ENCODE results near the gene CNIH1. TPM values are rescaled to one million over a fixed set of nuclear protein-coding genes. Genes with fewer than 3 reads are reported as not detected.
A peak's percentile ranks its signal among the peaks of the same experiment; 100 is the strongest.

CNIH1 gene
- total and polyA plus RNA-seq, 7 experiments from 2014 or later, result 50.5 to 99.3 (median 59.7) TPM

DNA sequence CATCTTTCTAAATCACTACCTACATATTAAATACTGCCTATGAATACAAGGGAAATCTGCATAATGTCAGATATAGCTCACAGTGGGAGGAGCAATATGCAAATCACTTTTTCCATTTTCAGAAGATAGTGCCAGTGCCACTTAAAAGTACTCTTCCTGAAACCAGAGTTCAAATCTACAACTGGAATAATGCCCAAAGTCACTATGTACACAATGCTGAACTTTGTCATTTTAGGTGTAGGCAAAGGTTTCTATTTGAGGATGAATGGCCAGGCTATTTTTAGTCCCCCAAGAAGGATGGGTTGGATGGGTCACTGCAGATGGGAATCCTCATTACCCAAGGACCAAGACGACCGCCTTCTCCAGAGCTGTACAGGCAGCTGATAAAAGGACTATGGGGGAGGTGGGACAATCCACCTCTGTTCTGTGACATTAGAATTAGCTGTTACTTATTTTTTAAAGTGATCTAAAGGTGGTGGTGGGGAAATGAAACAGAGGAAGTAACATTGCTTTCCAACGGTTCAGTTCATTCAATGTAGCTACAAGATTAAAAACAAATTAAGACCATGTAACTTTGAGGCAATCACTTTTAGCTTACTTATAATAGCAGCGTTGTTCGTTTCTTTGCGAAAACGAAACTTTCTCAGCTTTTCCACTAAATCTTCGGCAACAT, 42.0 kb upstream of the CNIH1 start:
- CTCF ChIA-PET, result interaction anchor here (0.7 kb wide), 1 partner anchor 41 kb away, joined by 3 read pairs; no protein-coding TSS in a partner anchor
- peaks cover 45 to 59% (median 52%) of the 10 kb centered on the region in 7 donors for H3K4me1 Mint-ChIP-seq

DNA sequence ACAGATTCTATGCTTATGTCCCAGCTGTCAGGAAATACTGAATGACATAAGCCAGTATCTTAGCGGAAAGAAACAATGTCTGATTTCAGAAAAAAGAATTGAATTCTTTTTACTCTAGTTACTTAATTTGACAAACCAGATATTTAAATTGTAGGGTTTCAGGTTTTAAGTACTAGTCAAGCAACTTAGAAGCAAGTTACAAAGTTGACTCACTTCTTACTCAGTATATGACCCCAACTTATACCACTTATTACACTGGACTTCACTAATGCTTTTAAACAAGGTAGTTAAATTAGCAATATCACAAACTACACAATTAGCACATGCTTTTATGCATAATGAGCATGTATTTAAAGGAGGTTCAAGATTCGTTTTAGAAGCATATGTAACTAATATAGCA, 40.5 kb upstream of the CNIH1 start:
- peaks cover 0 to 3% of the 10 kb centered on the region in 2 donors for H3K4me1 ChIP-seq (ENCODE audit: control insufficient read depth in 2 of 2, insufficient read depth in 2 of 2, low read length in 2 of 2)
- Mint-ChIP-seq H3K9me3 (no peaks in the 10 kb centered on the region), H3K4me3 (no peak overlapping the region), H3K36me3 (peaks cover 8 to 25% (median 14%) of the 10 kb centered on the region in 5 donors), H3K4me1 (peaks cover 32 to 44% (median 36%) of the 10 kb centered on the region in 7 donors), H3K27me3 (no peaks in the 10 kb centered on the region), H3K27ac (no peak overlapping the region)
- H3K27me3 ChIP-seq (ENCODE audit: control insufficient read depth in 2 of 2, insufficient read depth in 2 of 2, low read length in 2 of 2), result no peaks in the 10 kb centered on the region
- no peaks in the 10 kb centered on the region for H3K9me3 ChIP-seq (ENCODE audit: control insufficient read depth in 2 of 3, low read length in 3 of 3)
- ChIA-PET POLR2A (no interaction called here), CTCF (interaction anchor here (0.6 kb wide), 1 partner anchor 252 kb away, joined by 4 read pairs; no protein-coding TSS in a partner anchor)
- DNase-seq (no peak), ATAC-seq (no peak)
- no peak overlapping the region for H3K27ac ChIP-seq (ENCODE audit: low read depth, low read length)
- no peak overlapping the region for H3K4me3 ChIP-seq (ENCODE audit: low read length)
- intact Hi-C loops (cut with micrococcal nuclease), result loop anchor here in 1 of 2 donors (10.0 kb wide), 1 partner anchor 423 kb away; the partner anchor contains the start of gene GCH1
- H3K36me3 ChIP-seq (ENCODE audit: control insufficient read depth in 2 of 3, insufficient read depth in 3 of 3, low read length in 3 of 3), result peaks cover 0 to 33% (median 9%) of the 10 kb centered on the region in 3 experiments

More for the DNA sequence above, 42.0 kb upstream of the CNIH1 start:
- Histone ChIP-seq H3K27me3 (ENCODE audit: control insufficient read depth in 2 of 2, insufficient read depth in 2 of 2, low read length in 2 of 2) (no peaks in the 10 kb centered on the region), H3K9me3 (ENCODE audit: control insufficient read depth in 2 of 3, low read length in 3 of 3) (no peaks in the 10 kb centered on the region), H3K4me3 (ENCODE audit: low read length) (no peak overlapping the region), H3K4me1 (ENCODE audit: control insufficient read depth in 2 of 2, insufficient read depth in 2 of 2, low read length in 2 of 2) (peaks cover 8 to 11% of the 10 kb centered on the region in 2 donors), H3K27ac (ENCODE audit: low read depth, low read length) (no peak overlapping the region), H3K36me3 (ENCODE audit: control insufficient read depth in 2 of 3, insufficient read depth in 3 of 3, low read length in 3 of 3) (peaks cover 0 to 24% (median 9%) of the 10 kb centered on the region in 3 experiments)
- Mint-ChIP-seq H3K9me3 (no peaks in the 10 kb centered on the region), H3K27me3 (no peaks in the 10 kb centered on the region), H3K36me3 (peaks cover 8 to 27% (median 8%) of the 10 kb centered on the region in 5 donors), H3K4me3 (no peak overlapping the region), H3K27ac (peak overlapping the region in 5 of 9 donors; percentile 15 to 87 (median 44))
- intact Hi-C loops (cut with micrococcal nuclease), result loop anchor here in 1 of 2 donors (10.0 kb wide), 1 partner anchor 422 kb away; the partner anchor contains the start of gene GCH1
- DNase-seq (no peak), ATAC-seq (no peak)
- POLR2A ChIA-PET, result interaction anchor here (0.7 to 1.0 kb wide), 2 partner anchors 9 to 85 kb away, joined by 3 to 4 read pairs; no protein-coding TSS in a partner anchor

DNA sequence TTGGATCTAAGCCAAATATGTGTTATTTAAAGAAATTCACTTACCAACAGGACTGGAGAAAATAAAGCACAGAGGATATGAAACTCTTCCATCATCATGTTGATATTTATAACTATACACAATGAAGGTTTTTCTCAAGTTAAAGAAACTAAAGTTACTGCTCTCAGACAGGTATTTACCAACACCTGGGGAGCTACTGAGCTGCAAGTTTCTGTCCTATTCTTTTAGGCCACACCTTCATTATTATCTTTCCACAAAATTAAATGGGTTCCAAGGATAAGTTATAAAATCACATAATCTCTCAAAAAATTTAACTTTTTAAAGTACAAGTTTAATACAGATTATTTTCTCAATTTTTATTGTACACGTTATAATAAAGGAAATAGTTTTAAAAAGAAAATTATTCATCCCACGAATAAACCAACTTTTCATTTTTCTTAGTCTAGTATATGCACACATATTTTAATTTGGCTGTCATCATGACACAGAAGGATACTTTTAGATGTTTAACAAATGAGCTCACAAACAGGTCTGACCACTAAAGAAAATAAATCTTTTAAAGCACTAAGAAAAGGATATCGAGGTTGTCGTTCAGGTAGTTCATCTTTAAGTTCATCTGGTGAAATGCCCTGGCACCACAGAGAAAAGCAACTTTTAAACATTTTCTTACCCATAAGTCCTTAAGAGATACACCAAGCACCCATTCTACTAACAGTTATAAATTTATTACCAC, 39.8 kb upstream of the CNIH1 start:
- H3K4me3 ChIP-seq (ENCODE audit: low read length), result no peak overlapping the region
- H3K9me3 Mint-ChIP-seq, result peaks cover 0 to 1% (median 0%) of the 10 kb centered on the region in 11 donors
- peaks cover 0 to 33% (median 9%) of the 10 kb centered on the region in 3 experiments for H3K36me3 ChIP-seq (ENCODE audit: control insufficient read depth in 2 of 3, insufficient read depth in 3 of 3, low read length in 3 of 3)
- peaks cover 0 to 3% of the 10 kb centered on the region in 2 donors for H3K4me1 ChIP-seq (ENCODE audit: control insufficient read depth in 2 of 2, insufficient read depth in 2 of 2, low read length in 2 of 2)
- H3K36me3 Mint-ChIP-seq, result peaks cover 8 to 26% (median 18%) of the 10 kb centered on the region in 5 donors
- H3K4me3 Mint-ChIP-seq, result no peak overlapping the region
- H3K27me3 ChIP-seq (ENCODE audit: control insufficient read depth in 2 of 2, insufficient read depth in 2 of 2, low read length in 2 of 2), result no peaks in the 10 kb centered on the region
- H3K9me3 ChIP-seq (ENCODE audit: control insufficient read depth in 2 of 3, low read length in 3 of 3), result no peaks in the 10 kb centered on the region
- ChIA-PET POLR2A (no interaction called here), CTCF (interaction anchor here (0.6 kb wide), 1 partner anchor 251 kb away, joined by 4 read pairs; no protein-coding TSS in a partner anchor)
- H3K27ac Mint-ChIP-seq, result no peak overlapping the region
- H3K27me3 Mint-ChIP-seq, result no peaks in the 10 kb centered on the region
- H3K4me1 Mint-ChIP-seq, result peaks cover 25 to 37% (median 29%) of the 10 kb centered on the region in 7 donors
- intact Hi-C loops (cut with micrococcal nuclease), result loop anchor here in 1 of 2 donors (10.0 kb wide), 1 partner anchor 424 kb away; the partner anchor contains the start of gene GCH1
- H3K27ac ChIP-seq (ENCODE audit: low read depth, low read length), result no peak overlapping the region
- ATAC-seq (no peak), DNase-seq (no peak)

DNA sequence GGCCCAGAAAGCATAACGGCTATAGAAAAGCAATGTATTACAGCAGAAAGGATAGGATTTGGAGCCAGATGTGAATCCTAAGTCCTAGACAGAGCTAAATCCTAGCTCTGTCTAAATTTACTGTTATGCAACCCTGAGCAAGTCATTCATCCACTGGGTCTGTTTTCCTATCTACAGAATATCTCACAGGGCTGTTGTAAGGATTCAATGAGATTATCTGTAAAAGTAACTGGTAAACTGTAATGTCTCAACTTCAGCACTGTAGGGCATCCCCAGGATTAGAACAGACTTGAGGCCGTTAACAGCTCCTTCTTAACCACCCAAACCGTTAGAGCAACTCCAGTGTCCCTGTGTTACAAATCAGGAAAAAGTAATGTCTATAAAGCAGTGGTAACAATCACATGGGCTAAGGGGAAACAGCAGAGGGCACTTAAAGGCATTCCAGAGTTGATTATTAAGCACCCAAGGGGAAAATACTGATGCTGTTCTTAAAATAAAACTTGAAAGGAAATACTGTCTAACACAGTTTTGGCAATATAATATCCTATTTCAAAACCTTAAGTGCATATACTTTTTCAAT, 37.6 kb upstream of the CNIH1 start:
- peaks cover 7 to 15% (median 8%) of the 10 kb centered on the region in 7 donors for H3K4me1 Mint-ChIP-seq
- H3K27me3 ChIP-seq (ENCODE audit: control insufficient read depth in 2 of 2, insufficient read depth in 2 of 2, low read length in 2 of 2), result no peaks in the 10 kb centered on the region
- no peak overlapping the region for H3K27ac Mint-ChIP-seq
- no peaks in the 10 kb centered on the region for H3K9me3 ChIP-seq (ENCODE audit: control insufficient read depth in 2 of 3, low read length in 3 of 3)
- peaks cover 0 to 1% (median 0%) of the 10 kb centered on the region in 11 donors for H3K9me3 Mint-ChIP-seq
- no peak overlapping the region for H3K27ac ChIP-seq (ENCODE audit: low read depth, low read length)
- H3K36me3 Mint-ChIP-seq, result peaks cover 10 to 36% (median 26%) of the 10 kb centered on the region in 5 donors
- ATAC-seq (no peak), DNase-seq (no peak)
- peaks cover 0 to 3% of the 10 kb centered on the region in 2 donors for H3K4me1 ChIP-seq (ENCODE audit: control insufficient read depth in 2 of 2, insufficient read depth in 2 of 2, low read length in 2 of 2)
- intact Hi-C loops (cut with micrococcal nuclease), result no loop called here
- H3K4me3 Mint-ChIP-seq, result no peak overlapping the region
- H3K27me3 Mint-ChIP-seq, result no peaks in the 10 kb centered on the region
- H3K36me3 ChIP-seq (ENCODE audit: control insufficient read depth in 2 of 3, insufficient read depth in 3 of 3, low read length in 3 of 3), result peaks cover 0 to 32% (median 9%) of the 10 kb centered on the region in 3 experiments
- no peak overlapping the region for H3K4me3 ChIP-seq (ENCODE audit: low read length)
- CTCF ChIA-PET, result no interaction called here
- POLR2A ChIA-PET, result interaction anchor here (0.8 to 1.0 kb wide), 2 partner anchors 11 to 31 kb away, joined by 3 read pairs; partner anchors contain the start of gene CGRRF1

DNA sequence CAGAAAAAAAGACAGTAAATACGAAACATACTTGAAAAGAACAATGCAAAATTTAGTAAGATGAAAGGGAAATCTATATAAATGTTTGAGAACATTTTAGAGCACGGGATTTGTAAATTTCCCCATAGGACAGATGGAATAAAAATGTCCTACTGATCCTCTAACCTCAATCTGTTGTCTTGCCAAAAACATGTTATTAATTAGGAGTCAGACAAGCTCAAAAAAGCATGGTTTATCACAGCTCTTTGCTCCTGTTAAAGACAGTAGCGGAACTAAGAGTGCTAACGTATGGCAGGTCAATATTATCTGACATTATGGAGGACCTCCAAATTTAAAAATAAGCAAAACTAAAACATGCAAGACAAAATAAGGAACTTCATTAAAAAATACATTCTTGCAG, 34.7 kb upstream of the CNIH1 start:
- Mint-ChIP-seq H3K9me3 (peaks cover 0 to 1% (median 0%) of the 10 kb centered on the region in 11 donors), H3K27ac (peak overlapping the region in 2 of 9 donors; percentile 34 to 61), H3K36me3 (peaks cover 4 to 43% (median 18%) of the 10 kb centered on the region in 5 donors), H3K4me3 (no peak overlapping the region), H3K27me3 (no peaks in the 10 kb centered on the region), H3K4me1 (no peaks in the 10 kb centered on the region)
- H3K27me3 ChIP-seq (ENCODE audit: control insufficient read depth in 2 of 2, insufficient read depth in 2 of 2, low read length in 2 of 2), result no peaks in the 10 kb centered on the region
- ATAC-seq, result no peak
- no peak overlapping the region for H3K4me3 ChIP-seq (ENCODE audit: low read length)
- CTCF ChIA-PET, result no interaction called here
- intact Hi-C loops (cut with micrococcal nuclease), result no loop called here
- POLR2A ChIA-PET, result no interaction called here
- no peak for DNase-seq
- H3K36me3 ChIP-seq (ENCODE audit: control insufficient read depth in 2 of 3, insufficient read depth in 3 of 3, low read length in 3 of 3), result peaks cover 0 to 23% (median 0%) of the 10 kb centered on the region in 3 experiments
- H3K27ac ChIP-seq (ENCODE audit: low read depth, low read length), result no peak overlapping the region
- no peaks in the 10 kb centered on the region for H3K9me3 ChIP-seq (ENCODE audit: control insufficient read depth in 2 of 3, low read length in 3 of 3)
- no peaks in the 10 kb centered on the region for H3K4me1 ChIP-seq (ENCODE audit: control insufficient read depth in 2 of 2, insufficient read depth in 2 of 2, low read length in 2 of 2)

DNA sequence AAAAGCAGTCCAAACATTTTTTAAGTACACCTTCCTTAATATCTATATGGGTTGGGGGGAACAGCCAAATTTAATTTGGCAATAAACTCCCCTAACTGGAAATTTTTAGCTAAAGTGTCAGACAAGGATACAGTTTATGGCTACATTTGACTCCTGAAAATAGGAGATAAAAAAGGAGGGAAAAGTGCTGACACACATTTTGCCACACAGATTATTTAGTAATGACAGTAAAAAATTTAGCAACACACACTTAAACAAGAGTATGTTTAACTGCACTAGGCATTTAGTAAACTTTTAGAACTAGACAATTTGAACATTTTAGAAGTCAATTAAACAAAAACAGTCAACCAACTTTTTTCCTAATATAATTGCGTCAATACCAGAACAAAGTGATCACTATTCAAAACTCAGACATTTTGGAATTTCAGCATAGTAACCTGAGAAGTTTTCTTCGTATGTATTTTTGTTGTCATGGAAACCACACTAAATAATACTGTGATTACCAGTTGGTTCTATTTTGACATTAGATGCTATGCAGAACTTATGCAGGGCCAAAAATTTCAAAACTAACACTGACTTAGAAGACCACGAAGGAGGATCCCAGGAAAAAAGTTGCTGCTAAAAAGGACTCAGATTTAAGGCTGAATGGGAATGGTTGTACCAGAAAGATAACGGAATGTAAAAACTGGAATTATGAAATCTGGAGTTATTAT, 34.2 kb upstream of the CNIH1 start:
- Mint-ChIP-seq H3K9me3 (peaks cover 0 to 1% (median 0%) of the 10 kb centered on the region in 11 donors), H3K27ac (peak overlapping the region in 3 of 9 donors; percentile 34 to 61 (median 46)), H3K27me3 (no peaks in the 10 kb centered on the region), H3K36me3 (peaks cover 4 to 45% (median 17%) of the 10 kb centered on the region in 5 donors), H3K4me1 (no peaks in the 10 kb centered on the region), H3K4me3 (no peak overlapping the region)
- no peaks in the 10 kb centered on the region for H3K27me3 ChIP-seq (ENCODE audit: control insufficient read depth in 2 of 2, insufficient read depth in 2 of 2, low read length in 2 of 2)
- intact Hi-C loops (cut with micrococcal nuclease), result no loop called here
- DNase-seq (no peak), ATAC-seq (no peak)
- H3K27ac ChIP-seq (ENCODE audit: low read depth, low read length), result no peak overlapping the region
- no peaks in the 10 kb centered on the region for H3K4me1 ChIP-seq (ENCODE audit: control insufficient read depth in 2 of 2, insufficient read depth in 2 of 2, low read length in 2 of 2)
- no peaks in the 10 kb centered on the region for H3K9me3 ChIP-seq (ENCODE audit: control insufficient read depth in 2 of 3, low read length in 3 of 3)
- ChIA-PET POLR2A (no interaction called here), CTCF (no interaction called here)
- no peak overlapping the region for H3K4me3 ChIP-seq (ENCODE audit: low read length)
- peaks cover 0 to 20% (median 0%) of the 10 kb centered on the region in 3 experiments for H3K36me3 ChIP-seq (ENCODE audit: control insufficient read depth in 2 of 3, insufficient read depth in 3 of 3, low read length in 3 of 3)
